HEK293 (cell line): Measurements from ENCODE around the gene NUCKS1.

Source experiments
- HIC1 ChIP-seq: fragments of 450-650 bp; formaldehyde crosslinking; IDR thresholded peaks from 2 replicates; pipeline ENCODE4 v1.5.1; 2016; ENCODE audit warnings: missing biosample characterization, missing genetic modification characterization
- KLF10 ChIP-seq: fragments of 450-650 bp; IDR thresholded peaks from 2 replicates; pipeline ENCODE4 v1.5.1; 2018; ENCODE audit warnings: missing biosample characterization, mild to moderate bottlenecking, missing genetic modification characterization
- KLF9 ChIP-seq: fragments of 450-650 bp; formaldehyde crosslinking; IDR thresholded peaks from 2 replicates; pipeline ENCODE4 v1.5.1; 2016; ENCODE audit warnings: missing biosample characterization, missing genetic modification characterization, low read depth
- PATZ1 ChIP-seq: fragments of 450-650 bp; formaldehyde crosslinking; IDR thresholded peaks from 2 replicates; pipeline ENCODE4 v1.5.1; 2016; ENCODE audit warnings: missing biosample characterization, missing genetic modification characterization
- REPIN1 ChIP-seq: fragments of 450-650 bp; formaldehyde crosslinking; IDR thresholded peaks from 2 replicates; pipeline ENCODE4 v1.5.1; 2017; ENCODE audit warnings: missing biosample characterization, missing genetic modification characterization, low read depth
- SETDB1 ChIP-seq: IDR thresholded peaks from one replicate; pipeline ENCODE4 v1.6.1; 2017; ENCODE audit warnings: mild to moderate bottlenecking, low read length, moderate library complexity, mixed read lengths; ENCODE audit not compliant: insufficient read length
- SP2 ChIP-seq: fragments of 450-650 bp; formaldehyde crosslinking; IDR thresholded peaks from 2 replicates; pipeline ENCODE4 v1.5.1; 2016; ENCODE audit warnings: missing biosample characterization, missing genetic modification characterization
- TRIM28 ChIP-seq: IDR thresholded peaks from 2 replicates; pipeline ENCODE4 v1.6.1; 2011; ENCODE audit warnings: low read length, control low read depth, borderline replicate concordance
- YY2 ChIP-seq: fragments of 450-650 bp; formaldehyde crosslinking; IDR thresholded peaks from 2 replicates; pipeline ENCODE4 v1.5.1; 2016; ENCODE audit warnings: missing biosample characterization, missing genetic modification characterization
- ZBTB10 ChIP-seq: fragments of 450-650 bp; formaldehyde crosslinking; IDR thresholded peaks from 2 replicates; pipeline ENCODE4 v1.5.1; 2016; ENCODE audit warnings: missing biosample characterization, missing genetic modification characterization
- ZNF112 ChIP-seq: fragments of 450-650 bp; formaldehyde crosslinking; IDR thresholded peaks from 2 replicates; pipeline ENCODE4 v1.5.0; 2017; ENCODE audit warnings: missing biosample characterization, missing genetic modification characterization
- ZNF114 ChIP-seq: fragments of 450-650 bp; formaldehyde crosslinking; IDR thresholded peaks from 2 replicates; pipeline ENCODE4 v1.5.0; 2017; ENCODE audit warnings: missing biosample characterization, missing genetic modification characterization
- ZNF146 ChIP-seq: fragments of 450-650 bp; formaldehyde crosslinking; IDR thresholded peaks from 2 replicates; pipeline ENCODE4 v1.5.1; 2016; ENCODE audit warnings: missing biosample characterization, missing genetic modification characterization
- ZNF16 ChIP-seq: fragments of 450-650 bp; formaldehyde crosslinking; IDR thresholded peaks from 2 replicates; pipeline ENCODE4 v1.5.1; 2016; ENCODE audit warnings: low read depth, missing biosample characterization, missing genetic modification characterization
- ZNF202 ChIP-seq: fragments of 450-650 bp; formaldehyde crosslinking; IDR thresholded peaks from 2 replicates; pipeline ENCODE4 v1.5.1; 2016; ENCODE audit warnings: missing biosample characterization, missing genetic modification characterization, borderline replicate concordance
- ZNF214 ChIP-seq: fragments of 450-650 bp; formaldehyde crosslinking; IDR thresholded peaks from 2 replicates; pipeline ENCODE4 v1.5.1; 2017; ENCODE audit warnings: missing biosample characterization, mild to moderate bottlenecking, missing genetic modification characterization, borderline replicate concordance
- ZNF350 ChIP-seq: fragments of 450-650 bp; formaldehyde crosslinking; IDR thresholded peaks from 2 replicates; pipeline ENCODE4 v1.5.0; 2017; ENCODE audit warnings: missing biosample characterization, mild to moderate bottlenecking, missing genetic modification characterization
- ZNF621 ChIP-seq: fragments of 450-650 bp; formaldehyde crosslinking; IDR thresholded peaks from 2 replicates; pipeline ENCODE4 v1.5.1; 2017; ENCODE audit warnings: missing biosample characterization, missing genetic modification characterization
- ZNF777 ChIP-seq: fragments of 450-650 bp; formaldehyde crosslinking; IDR thresholded peaks from 2 replicates; pipeline ENCODE4 v1.5.1; 2017; ENCODE audit warnings: missing biosample characterization, missing genetic modification characterization, borderline replicate concordance
- TF ChIP-seq, protein P1 (sequence below): fragments of 450-650 bp; formaldehyde crosslinking; IDR thresholded peaks from 2 replicates; pipeline ENCODE4 v1.5.1; 2016; ENCODE audit warnings: missing biosample characterization, missing genetic modification characterization
- TF ChIP-seq, protein P2 (sequence below): fragments of 450-650 bp; formaldehyde crosslinking; IDR thresholded peaks from 2 replicates; pipeline ENCODE4 v1.5.1; 2017; ENCODE audit warnings: missing biosample characterization, missing genetic modification characterization
- TF ChIP-seq, protein P3 (sequence below): fragments of 450-650 bp; formaldehyde crosslinking; IDR thresholded peaks from 2 replicates; pipeline ENCODE4 v1.5.1; 2017; ENCODE audit warnings: missing biosample characterization, missing genetic modification characterization
- TF ChIP-seq, protein P4 (sequence below): fragments of 450-650 bp; formaldehyde crosslinking; IDR thresholded peaks from 2 replicates; pipeline ENCODE4 v1.5.1; 2016; ENCODE audit warnings: missing biosample characterization, missing genetic modification characterization, low read depth
- TF ChIP-seq, protein P5 (sequence below): fragments of 450-650 bp; formaldehyde crosslinking; IDR thresholded peaks from 2 replicates; pipeline ENCODE4 v1.5.1; 2016; ENCODE audit warnings: missing biosample characterization, missing genetic modification characterization

The NUCKS1 gene

DNA sequence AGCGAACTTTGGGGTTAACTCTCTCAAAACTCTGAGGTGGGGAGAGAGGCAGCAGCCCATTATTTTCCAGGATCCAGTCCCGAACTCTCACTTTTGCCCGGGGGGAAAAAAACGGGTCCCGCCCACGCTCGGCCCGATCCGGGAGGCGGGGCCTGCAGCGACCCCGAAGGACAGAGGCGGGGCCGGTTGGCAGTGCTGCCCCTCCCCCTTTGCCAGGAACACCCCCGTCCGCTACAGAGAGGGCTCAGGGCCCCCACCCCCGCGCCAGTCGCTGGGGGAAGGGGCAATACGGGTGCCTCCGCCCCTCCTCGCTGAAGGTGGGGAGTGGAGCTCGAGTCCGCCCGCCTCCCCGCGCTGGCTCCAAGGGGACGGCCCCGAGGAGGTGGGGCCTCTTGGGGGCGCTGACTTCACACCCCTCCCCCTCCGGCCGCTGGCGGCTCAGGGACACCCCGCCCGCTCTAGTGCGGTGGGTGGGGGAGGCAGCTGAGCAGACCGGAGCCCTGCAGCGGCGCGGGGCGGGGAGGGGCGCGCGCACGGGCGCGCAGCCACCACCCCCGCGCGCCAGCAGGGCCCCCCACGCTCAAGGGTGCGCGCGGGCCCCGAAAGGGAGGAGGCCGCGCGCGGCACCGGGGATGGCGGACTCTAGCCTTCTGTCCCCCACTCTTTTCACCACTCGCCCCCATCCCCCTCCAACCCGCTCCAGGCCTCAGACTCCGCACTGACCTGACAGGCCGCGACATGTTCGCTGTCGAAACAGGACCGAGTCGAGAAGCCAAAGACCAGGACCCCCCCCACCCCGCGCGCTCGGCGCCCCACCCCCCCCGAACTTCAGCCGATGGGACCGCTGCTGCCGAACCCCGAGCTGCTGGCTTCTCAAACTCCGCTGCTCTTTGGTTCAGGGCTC is 496 bp downstream of the NUCKS1 start (continued):
- TF ChIP-seq SP2 (peak; percentile 96), ZNF146 (tag by site-specific recombination) (no peak), REPIN1 (tag by site-specific recombination) (no peak), ZNF202 (tag by site-specific recombination) (no peak), KLF9 (tag by site-specific recombination) (peak; percentile 97), KLF10 (tag by site-specific recombination) (peak; percentile 92), ZNF350 (tag by site-specific recombination) (no peak), ZNF777 (tag by site-specific recombination) (no peak), ZNF114 (tag by site-specific recombination) (no peak), ZNF621 (tag by site-specific recombination) (no peak), ZNF16 (tag by site-specific recombination) (no peak), PATZ1 (tag by site-specific recombination) (peak; percentile 100), ZNF214 (tag by site-specific recombination) (no peak), ZNF112 (tag by site-specific recombination) (no peak), SETDB1 (no peak), TRIM28 (no peak), YY2 (no peak), HIC1 (peak; percentile 98), ZBTB10 (peak; percentile 100)
- TF ChIP-seq, protein P1, sequence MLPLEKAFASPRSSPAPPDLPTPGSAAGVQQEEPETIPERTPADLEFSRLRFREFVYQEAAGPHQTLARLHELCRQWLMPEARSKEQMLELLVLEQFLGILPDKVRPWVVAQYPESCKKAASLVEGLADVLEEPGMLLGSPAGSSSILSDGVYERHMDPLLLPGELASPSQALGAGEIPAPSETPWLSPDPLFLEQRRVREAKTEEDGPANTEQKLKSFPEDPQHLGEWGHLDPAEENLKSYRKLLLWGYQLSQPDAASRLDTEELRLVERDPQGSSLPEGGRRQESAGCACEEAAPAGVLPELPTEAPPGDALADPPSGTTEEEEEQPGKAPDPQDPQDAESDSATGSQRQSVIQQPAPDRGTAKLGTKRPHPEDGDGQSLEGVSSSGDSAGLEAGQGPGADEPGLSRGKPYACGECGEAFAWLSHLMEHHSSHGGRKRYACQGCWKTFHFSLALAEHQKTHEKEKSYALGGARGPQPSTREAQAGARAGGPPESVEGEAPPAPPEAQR (tag by site-specific recombination), result no peak
- TF ChIP-seq, protein P2, sequence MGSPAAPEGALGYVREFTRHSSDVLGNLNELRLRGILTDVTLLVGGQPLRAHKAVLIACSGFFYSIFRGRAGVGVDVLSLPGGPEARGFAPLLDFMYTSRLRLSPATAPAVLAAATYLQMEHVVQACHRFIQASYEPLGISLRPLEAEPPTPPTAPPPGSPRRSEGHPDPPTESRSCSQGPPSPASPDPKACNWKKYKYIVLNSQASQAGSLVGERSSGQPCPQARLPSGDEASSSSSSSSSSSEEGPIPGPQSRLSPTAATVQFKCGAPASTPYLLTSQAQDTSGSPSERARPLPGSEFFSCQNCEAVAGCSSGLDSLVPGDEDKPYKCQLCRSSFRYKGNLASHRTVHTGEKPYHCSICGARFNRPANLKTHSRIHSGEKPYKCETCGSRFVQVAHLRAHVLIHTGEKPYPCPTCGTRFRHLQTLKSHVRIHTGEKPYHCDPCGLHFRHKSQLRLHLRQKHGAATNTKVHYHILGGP (tag by site-specific recombination), result no peak
- TF ChIP-seq, protein P3, sequence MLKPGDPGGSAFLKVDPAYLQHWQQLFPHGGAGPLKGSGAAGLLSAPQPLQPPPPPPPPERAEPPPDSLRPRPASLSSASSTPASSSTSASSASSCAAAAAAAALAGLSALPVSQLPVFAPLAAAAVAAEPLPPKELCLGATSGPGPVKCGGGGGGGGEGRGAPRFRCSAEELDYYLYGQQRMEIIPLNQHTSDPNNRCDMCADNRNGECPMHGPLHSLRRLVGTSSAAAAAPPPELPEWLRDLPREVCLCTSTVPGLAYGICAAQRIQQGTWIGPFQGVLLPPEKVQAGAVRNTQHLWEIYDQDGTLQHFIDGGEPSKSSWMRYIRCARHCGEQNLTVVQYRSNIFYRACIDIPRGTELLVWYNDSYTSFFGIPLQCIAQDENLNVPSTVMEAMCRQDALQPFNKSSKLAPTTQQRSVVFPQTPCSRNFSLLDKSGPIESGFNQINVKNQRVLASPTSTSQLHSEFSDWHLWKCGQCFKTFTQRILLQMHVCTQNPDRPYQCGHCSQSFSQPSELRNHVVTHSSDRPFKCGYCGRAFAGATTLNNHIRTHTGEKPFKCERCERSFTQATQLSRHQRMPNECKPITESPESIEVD, result no peak
- TF ChIP-seq, protein P4, sequence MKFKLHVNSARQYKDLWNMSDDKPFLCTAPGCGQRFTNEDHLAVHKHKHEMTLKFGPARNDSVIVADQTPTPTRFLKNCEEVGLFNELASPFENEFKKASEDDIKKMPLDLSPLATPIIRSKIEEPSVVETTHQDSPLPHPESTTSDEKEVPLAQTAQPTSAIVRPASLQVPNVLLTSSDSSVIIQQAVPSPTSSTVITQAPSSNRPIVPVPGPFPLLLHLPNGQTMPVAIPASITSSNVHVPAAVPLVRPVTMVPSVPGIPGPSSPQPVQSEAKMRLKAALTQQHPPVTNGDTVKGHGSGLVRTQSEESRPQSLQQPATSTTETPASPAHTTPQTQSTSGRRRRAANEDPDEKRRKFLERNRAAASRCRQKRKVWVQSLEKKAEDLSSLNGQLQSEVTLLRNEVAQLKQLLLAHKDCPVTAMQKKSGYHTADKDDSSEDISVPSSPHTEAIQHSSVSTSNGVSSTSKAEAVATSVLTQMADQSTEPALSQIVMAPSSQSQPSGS (tag by site-specific recombination), result no peak
- TF ChIP-seq, protein P5, sequence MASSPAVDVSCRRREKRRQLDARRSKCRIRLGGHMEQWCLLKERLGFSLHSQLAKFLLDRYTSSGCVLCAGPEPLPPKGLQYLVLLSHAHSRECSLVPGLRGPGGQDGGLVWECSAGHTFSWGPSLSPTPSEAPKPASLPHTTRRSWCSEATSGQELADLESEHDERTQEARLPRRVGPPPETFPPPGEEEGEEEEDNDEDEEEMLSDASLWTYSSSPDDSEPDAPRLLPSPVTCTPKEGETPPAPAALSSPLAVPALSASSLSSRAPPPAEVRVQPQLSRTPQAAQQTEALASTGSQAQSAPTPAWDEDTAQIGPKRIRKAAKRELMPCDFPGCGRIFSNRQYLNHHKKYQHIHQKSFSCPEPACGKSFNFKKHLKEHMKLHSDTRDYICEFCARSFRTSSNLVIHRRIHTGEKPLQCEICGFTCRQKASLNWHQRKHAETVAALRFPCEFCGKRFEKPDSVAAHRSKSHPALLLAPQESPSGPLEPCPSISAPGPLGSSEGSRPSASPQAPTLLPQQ (tag by site-specific recombination), result peak; percentile 87
